G401.6 (cell line): ENCODE measurements around the gene FCER1G.

Experiments
- FAIRE-seq: peaks from 2 replicates; lab custom pipeline; 2012; peaks lifted over from hg19 to GRCh38; lab: Jason Lieb, UNC

The FCER1G gene

GRCh38 chr1:161215076-161215475 lies at the start of gene FCER1G:
FCER1G (plus strand) TSS chr1:161215295; CDS start chr1:161215322, 27 bp downstream.
- no peak for FAIRE-seq

GRCh38 chr1:161165742-161166668 lies 49.1 kb upstream of the FCER1G start, which contains the start of gene PPOX:
PPOX (plus strand) TSS chr1:161166426; CDS start chr1:161166848, 422 bp downstream.
- peak; percentile 98 for FAIRE-seq

- FAIRE-seq, result no peak
These were observed 48.2 kb upstream of the FCER1G start for GRCh38 chr1:161166669-161167548.

- FAIRE-seq, result no peak
These were observed 46.2 kb upstream of the FCER1G start for GRCh38 chr1:161168906-161169305.

- no peak for FAIRE-seq
These were observed 43.9 kb upstream of the FCER1G start for GRCh38 chr1:161171191-161171590.

- FAIRE-seq, result no peak
These were observed 43.4 kb upstream of the FCER1G start for GRCh38 chr1:161171696-161172095.

GRCh38 chr1:161172349-161172748 lies 42.7 kb upstream of the FCER1G start:
- FAIRE-seq, result no peak

- no peak for FAIRE-seq
These were observed 42.2 kb upstream of the FCER1G start for GRCh38 chr1:161172776-161173376.

GRCh38 chr1:161173711-161174110 lies 41.4 kb upstream of the FCER1G start:
- no peak for FAIRE-seq

- FAIRE-seq, result no peak
These were observed 40.2 kb upstream of the FCER1G start for GRCh38 chr1:161174911-161175310.

GRCh38 chr1:161175771-161176453 lies 39.2 kb upstream of the FCER1G start:
- no peak for FAIRE-seq

- FAIRE-seq, result no peak
These were observed 38.5 kb upstream of the FCER1G start for GRCh38 chr1:161176468-161177111.

GRCh38 chr1:161177112-161177935 lies 37.8 kb upstream of the FCER1G start, which contains the start of gene B4GALT3:
B4GALT3 (minus strand) TSS chr1:161177507; CDS start chr1:161176060, 1,447 bp downstream.
- no peak for FAIRE-seq

- FAIRE-seq, result no peak
These were observed 37.2 kb upstream of the FCER1G start for GRCh38 chr1:161177936-161178244.

GRCh38 chr1:161179698-161180097 lies 35.4 kb upstream of the FCER1G start:
- no peak for FAIRE-seq

- no peak for FAIRE-seq
These were observed 34.5 kb upstream of the FCER1G start for GRCh38 chr1:161180639-161181038.

GRCh38 chr1:161182214-161182613 lies 32.9 kb upstream of the FCER1G start:
- FAIRE-seq, result no peak

GRCh38 chr1:161185282-161185682 lies 29.8 kb upstream of the FCER1G start:
- no peak for FAIRE-seq

- no peak for FAIRE-seq
These were observed 29.3 kb upstream of the FCER1G start for GRCh38 chr1:161185732-161186311.

- FAIRE-seq, result no peak
These were observed 27.8 kb upstream of the FCER1G start for GRCh38 chr1:161187311-161187710.
